ENCODE results near the gene PCED1A.
"Not testable (repeated sequence)": the region's sequence is repeated elsewhere in the genome, so short reads cannot be mapped to it uniquely, and the experiment has no call there.

Gene PCED1A

DNA sequence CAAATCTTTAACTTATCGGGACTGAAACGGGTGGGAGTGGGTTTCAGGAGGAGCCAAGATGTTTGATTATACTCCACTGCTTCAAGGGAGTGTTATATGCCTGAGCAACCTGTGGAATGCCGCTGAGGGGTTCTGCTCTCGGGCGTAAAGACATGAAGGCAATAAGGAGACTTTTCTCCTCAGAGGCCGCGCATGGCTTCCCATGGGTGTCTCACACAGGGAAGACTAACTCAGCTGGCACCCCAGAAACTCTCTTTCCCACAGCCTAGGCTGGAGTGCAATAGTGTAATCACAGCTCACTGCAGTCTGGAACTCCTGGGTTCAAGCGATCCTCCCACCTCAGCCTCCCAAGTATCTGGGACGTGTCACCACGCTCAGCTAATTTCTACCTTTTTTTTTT lies 30.8 kb downstream of the PCED1A start:
- H3K9ac ChIP-seq (ENCODE audit: low read depth, low read length), result no peak overlapping the region
- H3K9me3 ChIP-seq (ENCODE audit: control insufficient read depth, insufficient read depth, low read length), result no peaks in the 10 kb centered on the region
- no peaks in the 10 kb centered on the region for H3K4me1 ChIP-seq (ENCODE audit: control insufficient read depth, insufficient read depth, low read length)
- no peak overlapping the region for H3K4me3 ChIP-seq (ENCODE audit: low read depth, low read length)
- peaks cover 32% of the 10 kb centered on the region for H3K27me3 ChIP-seq (ENCODE audit: control insufficient read depth, insufficient read depth, low read length)
- H3K36me3 ChIP-seq (ENCODE audit: control insufficient read depth, insufficient read depth, low read length), result no peaks in the 10 kb centered on the region

DNA sequence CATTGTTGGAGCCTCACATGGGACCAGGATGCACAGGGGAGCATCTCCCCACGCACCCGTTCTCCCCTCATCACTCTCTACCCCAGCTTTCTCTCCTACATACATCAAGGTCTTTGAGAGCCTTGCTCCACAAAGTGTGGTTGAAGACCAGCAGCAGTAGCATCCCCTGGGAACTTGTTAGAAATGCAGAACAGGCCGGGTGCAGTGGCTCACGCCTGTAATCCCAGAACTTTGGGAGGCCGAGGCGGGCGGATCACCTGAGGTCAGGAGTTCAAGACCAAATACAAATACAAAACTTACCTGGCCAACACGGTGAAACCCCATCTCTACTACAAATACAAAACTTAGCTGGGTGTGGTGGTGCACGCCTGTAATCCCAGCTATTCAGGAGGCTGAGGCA lies 32.5 kb downstream of the PCED1A start:
- not testable (repeated sequence) for H3K9ac ChIP-seq (ENCODE audit: low read depth, low read length); H3K4me3 ChIP-seq (ENCODE audit: low read depth, low read length); H3K4me1 ChIP-seq (ENCODE audit: control insufficient read depth, insufficient read depth, low read length); H3K36me3 ChIP-seq (ENCODE audit: control insufficient read depth, insufficient read depth, low read length); H3K9me3 ChIP-seq (ENCODE audit: control insufficient read depth, insufficient read depth, low read length)
- peaks cover 49% of the 10 kb centered on the region for H3K27me3 ChIP-seq (ENCODE audit: control insufficient read depth, insufficient read depth, low read length)

DNA sequence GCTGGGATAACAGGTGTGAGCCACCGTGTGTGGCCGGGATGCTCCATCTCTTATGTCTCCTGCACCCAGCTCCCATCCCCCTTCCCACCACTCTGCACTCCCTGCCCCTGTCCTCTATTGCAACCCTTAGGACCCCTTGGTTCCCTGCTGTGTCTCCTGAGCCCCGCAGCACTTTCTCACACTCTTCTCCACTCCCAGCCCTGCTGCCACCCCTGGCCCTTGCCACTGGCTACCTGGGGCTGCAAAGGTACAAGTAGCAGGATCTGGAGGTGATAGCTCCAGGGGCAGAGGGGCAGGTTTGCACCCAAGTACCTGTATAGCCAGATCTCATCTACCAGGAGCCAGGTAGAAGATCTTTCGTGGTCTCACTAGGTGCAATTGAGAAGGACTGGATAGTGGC lies 33.4 kb downstream of the PCED1A start:
- Histone ChIP-seq H3K36me3 (ENCODE audit: control insufficient read depth, insufficient read depth, low read length) (no peaks in the 10 kb centered on the region), H3K27me3 (ENCODE audit: control insufficient read depth, insufficient read depth, low read length) (peaks cover 59% of the 10 kb centered on the region), H3K4me3 (ENCODE audit: low read depth, low read length) (no peak overlapping the region), H3K9me3 (ENCODE audit: control insufficient read depth, insufficient read depth, low read length) (no peaks in the 10 kb centered on the region), H3K4me1 (ENCODE audit: control insufficient read depth, insufficient read depth, low read length) (no peaks in the 10 kb centered on the region), H3K9ac (ENCODE audit: low read depth, low read length) (no peak overlapping the region)

DNA sequence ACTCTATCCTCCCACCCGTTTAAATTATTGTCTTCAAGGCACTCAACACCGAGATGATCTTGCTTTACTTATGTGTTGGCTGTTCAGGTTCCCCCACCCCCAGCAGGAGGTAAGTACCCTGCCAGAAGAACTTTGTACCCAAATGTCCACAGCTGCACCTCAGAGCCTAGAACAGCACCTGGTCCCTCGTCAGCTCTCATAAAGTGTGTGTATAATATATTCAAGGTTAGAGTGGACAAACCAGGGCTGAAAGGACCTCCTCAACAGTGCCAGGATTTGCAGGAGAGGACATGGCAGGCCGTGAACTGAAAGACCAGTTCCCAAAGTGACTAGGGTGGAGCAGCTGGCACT lies 34.1 kb downstream of the PCED1A start:
- Histone ChIP-seq H3K4me3 (ENCODE audit: low read depth, low read length) (no peak overlapping the region), H3K9ac (ENCODE audit: low read depth, low read length) (no peak overlapping the region), H3K4me1 (ENCODE audit: control insufficient read depth, insufficient read depth, low read length) (peaks cover 1% of the 10 kb centered on the region), H3K9me3 (ENCODE audit: control insufficient read depth, insufficient read depth, low read length) (no peaks in the 10 kb centered on the region), H3K27me3 (ENCODE audit: control insufficient read depth, insufficient read depth, low read length) (peaks cover 65% of the 10 kb centered on the region), H3K36me3 (ENCODE audit: control insufficient read depth, insufficient read depth, low read length) (no peaks in the 10 kb centered on the region)

DNA sequence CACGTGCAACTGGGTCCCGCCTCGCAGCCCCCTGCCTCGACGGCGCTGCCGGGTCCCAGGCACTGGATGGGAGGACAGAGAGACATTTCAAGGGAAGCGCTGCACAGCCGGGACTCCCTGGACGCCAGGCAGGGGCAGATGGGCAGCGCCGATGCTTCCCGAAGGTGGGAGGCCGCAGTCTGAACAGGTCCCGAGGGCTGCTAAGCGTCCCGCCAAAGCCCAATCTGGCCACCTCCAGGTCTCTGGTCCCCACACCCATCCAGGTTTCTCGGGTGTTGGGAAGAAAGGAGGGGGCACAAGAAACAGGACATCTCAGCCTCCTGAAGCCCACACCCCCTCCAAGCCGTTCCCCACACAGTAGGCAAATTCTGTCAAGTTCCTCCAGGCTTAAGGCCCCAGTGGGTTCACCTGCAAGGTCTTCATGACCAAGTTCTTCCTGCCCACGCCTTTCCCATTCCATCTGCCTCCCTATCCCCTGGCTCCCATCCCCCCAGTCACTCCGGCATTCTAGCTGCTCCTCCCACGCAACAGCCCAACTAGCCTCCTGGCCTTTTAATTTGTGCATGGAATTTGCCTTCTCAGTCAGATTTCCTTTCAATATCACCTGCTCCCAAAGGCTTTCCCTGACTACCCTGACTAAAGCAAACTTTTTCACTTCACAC lies 34.6 kb downstream of the PCED1A start:
- Histone ChIP-seq H3K9ac (ENCODE audit: low read depth, low read length) (no peak overlapping the region), H3K36me3 (ENCODE audit: control insufficient read depth, insufficient read depth, low read length) (no peaks in the 10 kb centered on the region), H3K4me3 (ENCODE audit: low read depth, low read length) (peak overlapping the region; percentile 41), H3K9me3 (ENCODE audit: control insufficient read depth, insufficient read depth, low read length) (no peaks in the 10 kb centered on the region), H3K27me3 (ENCODE audit: control insufficient read depth, insufficient read depth, low read length) (peaks cover 71% of the 10 kb centered on the region), H3K4me1 (ENCODE audit: control insufficient read depth, insufficient read depth, low read length) (peaks cover 2% of the 10 kb centered on the region)

DNA sequence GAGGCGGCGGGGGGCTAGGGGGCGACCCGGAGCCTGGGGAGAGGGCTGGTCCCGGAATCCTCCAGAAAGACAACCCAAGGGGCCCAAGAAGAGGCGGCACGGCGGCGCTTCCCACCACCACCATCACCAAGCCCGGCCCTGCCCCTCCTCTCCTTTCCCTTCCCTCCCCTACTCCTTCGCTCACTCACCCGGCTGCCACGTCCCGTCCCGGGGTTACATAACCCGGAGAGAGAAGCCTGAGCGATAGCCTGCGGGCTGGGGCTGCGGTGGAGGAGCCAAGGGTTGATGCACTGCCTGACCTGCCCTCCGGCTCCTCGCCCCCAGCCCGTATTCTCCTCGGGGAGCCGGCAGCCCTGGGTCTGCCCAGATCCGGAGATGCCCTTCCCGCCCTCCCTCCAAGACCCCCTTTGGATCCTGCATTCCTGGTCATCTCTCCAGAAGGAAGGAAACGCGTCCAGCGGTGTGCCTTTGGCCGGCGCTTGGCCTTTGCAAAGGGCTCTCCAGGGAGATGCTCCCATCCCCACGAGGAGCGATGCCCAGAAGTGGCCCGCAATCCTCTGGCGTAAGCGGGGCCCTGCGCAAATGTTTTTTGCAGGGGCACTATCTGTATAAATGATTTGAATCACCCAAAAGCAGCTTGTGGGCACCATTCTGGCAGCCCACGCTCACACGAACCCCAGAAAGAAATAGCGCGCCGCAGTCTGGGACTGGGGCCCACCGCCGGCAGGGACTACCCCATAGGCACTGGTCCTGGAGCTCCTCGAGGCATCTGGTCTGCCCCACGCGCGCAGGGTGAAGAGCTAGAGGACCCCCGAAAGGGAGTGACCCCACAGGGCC lies 35.4 kb downstream of the PCED1A start:
- H3K36me3 ChIP-seq (ENCODE audit: control insufficient read depth, insufficient read depth, low read length), result no peaks in the 10 kb centered on the region
- H3K27me3 ChIP-seq (ENCODE audit: control insufficient read depth, insufficient read depth, low read length), result peaks cover 73% of the 10 kb centered on the region
- H3K4me1 ChIP-seq (ENCODE audit: control insufficient read depth, insufficient read depth, low read length), result peaks cover 2% of the 10 kb centered on the region
- H3K4me3 ChIP-seq (ENCODE audit: low read depth, low read length), result peak overlapping the region; percentile 41
- no peaks in the 10 kb centered on the region for H3K9me3 ChIP-seq (ENCODE audit: control insufficient read depth, insufficient read depth, low read length)
- no peak overlapping the region for H3K9ac ChIP-seq (ENCODE audit: low read depth, low read length)

GRCh38 chr20:2804041-2804828 lies 36.2 kb downstream of the PCED1A start:
- Histone ChIP-seq H3K27me3 (ENCODE audit: control insufficient read depth, insufficient read depth, low read length) (peaks cover 73% of the 10 kb centered on the region), H3K4me1 (ENCODE audit: control insufficient read depth, insufficient read depth, low read length) (peaks cover 2% of the 10 kb centered on the region), H3K9ac (ENCODE audit: low read depth, low read length) (no peak overlapping the region), H3K9me3 (ENCODE audit: control insufficient read depth, insufficient read depth, low read length) (no peaks in the 10 kb centered on the region), H3K36me3 (ENCODE audit: control insufficient read depth, insufficient read depth, low read length) (no peaks in the 10 kb centered on the region), H3K4me3 (ENCODE audit: low read depth, low read length) (peak overlapping the region; percentile 13)

- peaks cover 15% of the 10 kb centered on the region for H3K36me3 ChIP-seq (ENCODE audit: control insufficient read depth, insufficient read depth, low read length)
- no peaks in the 10 kb centered on the region for H3K9me3 ChIP-seq (ENCODE audit: control insufficient read depth, insufficient read depth, low read length)
- no peak overlapping the region for H3K9ac ChIP-seq (ENCODE audit: low read depth, low read length)
- H3K4me3 ChIP-seq (ENCODE audit: low read depth, low read length), result peak overlapping the region; percentile 75
- H3K4me1 ChIP-seq (ENCODE audit: control insufficient read depth, insufficient read depth, low read length), result peaks cover 5% of the 10 kb centered on the region
- peaks cover 60% of the 10 kb centered on the region for H3K27me3 ChIP-seq (ENCODE audit: control insufficient read depth, insufficient read depth, low read length)
Observed at GRCh38 chr20:2801286-2801728, 39.1 kb downstream of the PCED1A start.

GRCh38 chr20:2800521-2801285 lies 39.8 kb downstream of the PCED1A start, which contains the start of gene CPXM1:
TSS of gene CPXM1 (minus strand) at chr20:2800627. CDS start at chr20:2800572, 55 bp downstream.
- peaks cover 54% of the 10 kb centered on the region for H3K27me3 ChIP-seq (ENCODE audit: control insufficient read depth, insufficient read depth, low read length)
- peaks cover 5% of the 10 kb centered on the region for H3K4me1 ChIP-seq (ENCODE audit: control insufficient read depth, insufficient read depth, low read length)
- H3K4me3 ChIP-seq (ENCODE audit: low read depth, low read length), result peak within 1 kb of the TSS; percentile 86
- H3K9me3 ChIP-seq (ENCODE audit: control insufficient read depth, insufficient read depth, low read length), result no peaks in the 10 kb centered on the region
- peak within 1 kb of the TSS; percentile 2 for H3K9ac ChIP-seq (ENCODE audit: low read depth, low read length)
- H3K36me3 ChIP-seq (ENCODE audit: control insufficient read depth, insufficient read depth, low read length), result peaks cover 15% of the 10 kb centered on the region

DNA sequence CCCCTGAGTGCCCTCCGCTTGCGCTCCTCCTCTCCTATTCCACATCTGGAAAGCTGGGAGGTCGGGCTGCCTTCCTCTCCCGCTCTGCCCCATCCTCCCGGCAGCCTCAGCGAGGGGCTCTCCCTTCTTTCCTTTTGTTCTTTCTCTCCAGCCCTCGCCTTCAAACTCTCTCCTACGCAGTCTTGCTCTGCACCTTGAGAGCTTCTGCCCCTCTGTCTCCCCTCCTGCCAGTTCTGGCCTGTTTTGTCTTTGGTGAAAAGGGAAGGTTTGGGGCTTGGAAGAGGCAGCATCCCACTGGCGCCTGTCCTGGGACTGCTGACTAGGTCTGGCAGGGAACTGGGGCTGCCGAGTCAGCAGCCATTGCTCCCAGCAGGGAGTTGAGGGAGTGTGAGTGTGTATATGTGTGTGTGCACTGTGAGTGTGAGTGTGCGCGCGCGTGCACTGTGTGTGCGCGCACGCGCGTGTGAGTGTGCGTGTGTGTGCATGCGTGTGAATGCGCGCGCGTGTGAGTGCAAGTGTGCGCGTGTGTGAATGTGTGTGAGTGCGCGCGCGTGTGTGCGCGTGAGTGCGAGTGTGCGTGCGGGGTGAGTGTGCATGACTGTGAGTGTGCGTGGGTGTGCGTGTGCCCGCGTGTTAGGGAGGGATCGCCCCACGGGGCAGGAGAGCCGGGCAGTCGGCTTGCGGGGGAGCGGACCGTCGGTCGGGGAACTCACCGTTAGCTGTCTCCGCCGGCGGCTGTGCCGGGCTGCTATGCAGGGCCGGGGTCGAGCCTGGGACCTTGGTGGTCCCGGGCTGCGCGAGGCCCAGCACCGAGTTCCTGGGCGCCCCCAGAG lies 40.6 kb downstream of the PCED1A start:
- Histone ChIP-seq H3K4me3 (ENCODE audit: low read depth, low read length) (peak overlapping the region; percentile 86), H3K27me3 (ENCODE audit: control insufficient read depth, insufficient read depth, low read length) (peaks cover 46% of the 10 kb centered on the region), H3K9ac (ENCODE audit: low read depth, low read length) (peak overlapping the region; percentile 2), H3K36me3 (ENCODE audit: control insufficient read depth, insufficient read depth, low read length) (peaks cover 19% of the 10 kb centered on the region), H3K4me1 (ENCODE audit: control insufficient read depth, insufficient read depth, low read length) (peaks cover 5% of the 10 kb centered on the region), H3K9me3 (ENCODE audit: control insufficient read depth, insufficient read depth, low read length) (no peaks in the 10 kb centered on the region)
